Activated CD4-positive, CD25-positive, alpha-beta regulatory T cell treated with anti-CD3 and anti-CD28 coated beads, Interleukin-2, amount 50 U/mL, for 16 hours (primary cell): Measurements from ENCODE around the gene PLK5.
"Not testable (repeated sequence)": the region's sequence is repeated elsewhere in the genome, so short reads cannot be mapped to it uniquely, and the experiment has no call there.

Source experiments
- DNase-seq: peaks from one replicate; pipeline ENCODE4 v3.0.0-alpha.2; 2020; ENCODE audit warnings: low read depth, low spot score

Gene PLK5

DNA sequence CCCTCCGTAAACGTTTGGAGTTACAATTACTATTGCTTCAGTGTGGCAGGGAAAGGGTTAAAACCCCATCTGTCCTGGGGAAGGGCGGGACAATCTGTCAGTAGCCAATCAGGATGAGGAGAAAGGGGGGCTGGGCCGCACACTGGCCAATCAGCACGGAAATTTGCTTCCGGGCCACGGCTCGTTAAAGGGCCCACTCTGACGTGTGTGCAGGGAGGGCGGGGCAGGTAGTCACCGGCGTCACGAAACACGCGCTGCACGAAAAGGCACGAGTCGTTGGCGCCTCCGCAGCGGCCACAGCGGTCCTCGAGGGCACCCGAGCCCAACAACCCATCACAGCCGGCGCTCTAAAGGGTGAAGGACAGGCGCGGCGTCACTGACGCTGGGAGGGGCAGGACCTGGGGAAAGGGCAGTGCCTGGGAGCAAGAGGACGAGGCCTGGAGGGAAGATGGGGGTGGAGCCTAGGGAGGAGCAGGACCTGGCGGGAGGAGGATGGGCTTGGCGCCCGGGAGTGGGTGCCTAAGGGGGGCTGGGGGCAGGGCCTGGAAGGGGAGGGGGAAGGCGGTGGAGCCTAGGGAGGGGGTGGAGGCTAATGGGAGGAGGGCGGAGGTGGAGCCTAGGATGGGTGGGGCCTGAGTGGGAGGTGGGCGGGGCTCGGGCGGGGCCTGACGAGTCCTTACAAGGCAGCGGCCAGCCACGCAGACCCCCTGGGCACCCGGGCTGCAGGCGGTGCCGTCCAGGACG is 15.9 kb upstream of the PLK5 start:
- DNase-seq: peak; percentile 81

DNA sequence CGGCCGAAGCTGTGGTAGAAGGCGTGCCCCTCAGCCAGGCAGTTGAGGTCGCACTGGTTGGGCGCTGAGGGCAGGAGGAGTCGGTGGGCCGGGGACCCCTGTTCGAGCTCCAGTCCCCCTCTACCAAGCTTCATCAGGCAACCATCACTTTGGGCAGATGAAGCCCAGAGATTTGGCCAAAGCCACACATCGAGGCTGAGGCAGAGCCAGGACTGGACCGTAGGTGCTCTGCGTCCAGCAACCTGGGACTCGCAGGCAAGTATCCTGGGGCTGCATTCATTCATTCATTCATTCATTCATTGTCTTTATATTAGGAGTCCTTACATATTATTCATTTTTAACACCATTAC is 15.4 kb upstream of the PLK5 start:
- no peak for DNase-seq

DNA sequence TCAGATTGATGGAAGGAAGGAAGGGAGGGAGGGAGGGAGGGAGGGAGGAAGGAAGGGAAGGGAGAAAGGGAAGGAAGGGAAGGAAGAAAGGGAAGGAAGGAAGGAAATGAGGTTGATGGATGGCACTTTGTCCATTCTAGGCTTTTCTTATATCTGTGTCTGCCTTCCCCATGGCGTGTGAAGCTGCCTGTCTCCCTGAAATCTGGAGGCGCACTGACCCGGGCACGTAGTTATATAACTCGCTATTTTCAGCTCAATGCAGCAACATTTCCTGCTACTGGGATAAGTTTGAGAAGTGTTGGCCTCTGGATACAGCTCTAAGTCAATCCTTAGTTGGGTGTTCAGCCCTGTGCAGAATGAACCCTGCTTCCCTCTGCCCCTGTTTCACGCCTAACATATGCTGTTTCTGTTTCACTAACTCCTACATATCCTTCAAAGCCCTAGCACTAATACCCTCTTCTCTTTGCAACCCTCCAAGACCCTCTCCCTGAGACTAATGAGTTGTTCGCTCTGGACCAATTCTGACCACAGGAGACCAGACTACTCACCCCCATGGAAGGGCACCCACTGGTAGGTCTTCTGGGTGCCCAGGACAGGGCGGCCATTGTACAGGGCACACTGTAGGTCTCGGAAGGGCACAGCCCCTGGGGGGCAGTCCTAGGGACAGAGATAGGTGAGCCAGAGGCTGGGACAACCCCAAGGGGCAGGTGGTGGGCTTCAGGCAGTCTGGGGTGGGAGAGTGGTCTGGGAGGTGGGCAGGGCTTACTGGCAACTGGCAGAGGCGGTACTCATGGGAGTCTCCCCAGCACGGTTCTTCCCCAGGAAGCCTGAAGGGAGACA is 14.1 kb upstream of the PLK5 start:
- DNase-seq: no peak

DNA sequence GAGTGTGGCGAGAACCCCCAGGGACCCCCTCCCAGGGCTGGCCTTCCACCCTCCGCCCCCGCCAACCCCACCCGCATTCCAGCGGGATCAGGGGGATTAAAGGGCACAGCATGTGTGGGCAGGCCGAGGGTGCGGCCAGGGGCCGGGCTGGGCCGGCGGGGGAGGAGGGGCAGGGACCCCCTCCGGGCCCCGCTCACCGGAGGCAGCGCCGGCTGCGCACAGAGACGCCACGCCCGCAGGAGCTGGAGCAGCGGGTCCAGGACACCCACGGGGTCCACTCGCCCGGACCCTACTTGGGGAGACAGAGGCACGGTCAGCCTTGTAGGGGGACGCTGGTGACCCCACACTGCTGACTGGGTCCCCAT is 13.5 kb upstream of the PLK5 start:
- no peak for DNase-seq

DNA sequence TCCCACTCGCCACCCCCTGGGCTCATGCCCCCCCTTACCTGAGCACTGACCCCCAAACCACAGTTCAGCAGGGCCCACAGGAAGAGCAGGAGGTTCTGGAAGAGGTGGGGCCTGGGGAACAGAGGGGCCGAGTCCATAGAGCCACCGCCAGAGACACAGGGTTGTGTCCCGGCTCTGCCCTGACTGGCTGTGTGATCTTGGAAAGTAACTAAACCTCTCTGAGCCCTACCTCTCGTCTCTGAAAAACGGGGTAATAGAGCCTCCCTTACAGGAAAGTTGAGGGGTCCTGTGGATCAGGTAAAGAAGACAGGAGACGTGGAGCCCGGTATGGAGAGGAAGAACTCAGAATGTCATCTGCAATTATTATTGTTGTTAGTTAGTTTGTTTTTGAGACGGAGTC is 13.1 kb upstream of the PLK5 start:
- no peak for DNase-seq

DNA sequence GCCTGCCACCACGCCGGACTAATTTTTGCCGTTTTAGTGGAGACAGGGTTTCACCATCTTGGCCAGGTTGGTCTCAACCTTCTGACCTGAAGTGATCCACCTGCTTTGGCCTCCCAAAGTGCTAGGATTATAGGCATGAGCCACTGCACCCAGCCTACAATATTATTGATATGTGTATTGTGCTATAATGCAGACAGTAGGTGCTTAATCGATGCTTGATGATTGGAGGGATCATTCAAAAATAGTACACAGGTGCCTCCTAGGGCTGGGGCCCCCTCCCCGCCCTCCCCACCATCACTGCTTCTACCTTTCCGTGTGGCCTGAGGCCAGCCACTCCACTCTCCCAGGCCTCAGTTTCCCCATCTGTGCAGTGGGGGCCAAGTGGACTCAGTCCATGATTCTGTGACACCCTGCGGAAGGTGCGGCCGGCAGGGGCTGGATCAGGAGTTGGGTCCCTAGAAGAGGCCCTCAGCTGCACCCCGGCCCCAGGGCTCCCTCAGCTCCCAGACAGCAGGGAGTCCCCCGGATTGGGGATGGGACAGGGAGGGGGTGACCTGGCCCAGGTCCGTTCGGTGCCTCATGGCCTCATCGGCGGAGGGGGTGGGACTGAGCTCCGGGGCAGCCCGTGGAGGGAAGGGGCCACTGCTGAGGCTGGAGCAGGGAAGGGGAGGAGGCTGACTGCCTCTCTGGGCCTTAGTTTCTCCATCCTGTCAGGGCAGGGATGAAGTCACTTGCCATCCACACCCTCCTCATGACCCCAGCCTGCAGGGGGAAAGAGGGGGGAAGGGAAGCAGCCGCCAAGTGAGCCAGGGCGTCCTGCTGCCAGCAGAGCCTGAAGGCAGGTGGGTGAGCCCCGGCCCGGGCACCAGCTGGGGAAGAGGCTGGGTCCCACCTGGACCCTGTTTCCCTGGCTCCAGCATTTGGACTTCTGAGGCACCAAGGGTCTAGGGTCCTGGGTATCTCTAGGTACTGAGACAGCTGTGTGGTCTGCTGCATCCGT is 12.3 kb upstream of the PLK5 start:
- no peak for DNase-seq

DNA sequence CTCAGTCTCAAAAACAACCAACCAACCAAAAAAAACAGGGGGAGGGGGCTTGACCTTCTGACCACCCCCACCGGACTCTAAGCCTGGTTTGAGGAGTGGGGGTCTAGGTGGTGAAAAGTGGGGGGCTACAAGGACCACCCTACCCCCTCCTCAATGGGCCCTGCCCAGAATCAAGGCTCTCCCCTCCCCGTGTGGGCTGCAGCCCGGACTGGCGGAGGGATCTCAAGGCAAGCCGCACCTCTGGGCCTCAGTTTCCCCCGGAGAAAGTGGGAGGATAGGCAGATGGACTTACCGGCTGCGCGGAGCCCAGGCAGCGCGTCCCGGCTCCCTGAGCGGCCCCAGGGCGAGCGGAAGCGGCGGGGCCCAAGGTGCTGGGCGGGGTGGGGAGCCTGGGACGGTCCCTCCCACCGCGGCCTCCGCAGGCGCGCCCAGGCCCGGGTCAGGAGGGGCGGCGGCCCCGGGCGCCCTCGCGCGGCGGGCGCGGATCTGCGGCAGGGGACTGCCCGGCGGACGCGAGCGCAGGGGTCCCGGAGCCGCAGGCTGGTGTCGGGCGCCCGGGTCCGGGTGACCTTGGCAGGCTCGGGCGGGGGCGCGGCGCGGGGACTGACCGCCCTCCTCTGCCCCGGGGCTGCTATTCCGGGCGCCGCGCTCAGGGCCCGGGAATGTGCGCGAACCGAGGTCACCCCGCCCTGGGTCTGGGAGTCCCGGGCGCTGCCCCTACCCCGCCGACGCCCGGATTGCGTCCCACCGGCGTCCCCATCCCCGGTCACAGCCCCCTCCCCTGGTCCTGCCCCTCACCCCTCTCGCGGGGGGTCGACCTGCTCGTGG is 11.0 kb upstream of the PLK5 start, which contains the start of gene ADAMTSL5:
Gene ADAMTSL5, minus strand, starts transcription at position 349 of the 828 bp plus-strand sequence. CDS start 2,076 bp downstream, outside the sequence.
- no peak for DNase-seq

DNA sequence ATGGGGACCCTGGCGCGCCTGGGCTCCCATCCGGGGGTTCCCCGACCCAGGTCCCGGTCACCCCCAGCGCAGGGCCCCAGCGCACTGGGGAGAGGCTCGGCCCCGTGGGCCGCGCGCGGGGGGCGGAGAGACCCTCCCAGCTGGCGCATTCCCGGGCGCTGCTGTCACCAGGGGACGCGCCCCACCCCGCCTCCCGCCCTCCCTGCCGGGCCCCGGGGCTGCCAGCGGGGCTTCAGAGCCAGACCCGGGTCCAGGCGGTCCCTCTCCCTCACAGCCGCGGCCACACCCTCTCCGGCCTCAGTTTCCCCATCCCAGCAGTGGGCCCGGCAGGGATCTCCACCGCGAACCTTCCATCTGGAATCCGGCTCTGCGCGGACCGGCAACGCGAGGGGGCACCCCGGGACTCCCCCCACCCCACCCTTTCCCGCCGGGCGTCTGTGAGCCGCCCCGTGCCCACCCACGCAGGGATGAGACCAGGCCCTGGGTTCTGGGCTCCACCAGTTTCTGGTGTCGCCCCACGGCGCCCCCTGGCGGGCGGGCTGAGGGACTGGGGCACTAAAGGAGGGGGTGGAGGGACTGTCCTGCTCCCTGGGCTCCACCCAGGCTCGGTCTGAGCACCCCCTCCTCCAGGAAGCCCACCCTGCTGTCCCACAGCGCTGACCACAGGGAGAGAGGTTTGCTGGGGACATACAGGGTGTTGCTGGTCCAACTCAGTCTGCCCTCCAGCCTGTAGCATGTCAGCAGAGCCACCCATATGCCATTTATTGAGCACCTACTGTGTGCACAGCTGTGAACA is 10.2 kb upstream of the PLK5 start:
- peak; percentile 39 for DNase-seq

DNA sequence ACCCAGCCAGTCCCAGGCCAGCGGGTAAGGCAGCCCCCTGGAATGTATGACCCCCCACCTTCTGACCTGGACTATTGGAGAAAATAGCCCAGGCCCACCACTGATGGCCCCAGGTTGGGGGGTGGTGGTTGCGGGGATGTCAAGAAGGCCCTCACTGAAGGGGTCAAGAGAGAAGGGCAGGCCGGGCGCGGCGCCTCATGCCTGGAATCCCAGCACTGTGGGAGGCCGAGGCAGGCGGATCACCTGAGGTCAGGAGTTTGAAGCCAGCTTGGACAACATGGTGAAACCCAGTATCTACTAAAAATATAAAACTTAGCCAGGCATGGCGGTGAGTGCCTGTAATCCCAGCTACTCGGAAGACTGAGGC is 9.6 kb upstream of the PLK5 start:
- DNase-seq: no peak

DNA sequence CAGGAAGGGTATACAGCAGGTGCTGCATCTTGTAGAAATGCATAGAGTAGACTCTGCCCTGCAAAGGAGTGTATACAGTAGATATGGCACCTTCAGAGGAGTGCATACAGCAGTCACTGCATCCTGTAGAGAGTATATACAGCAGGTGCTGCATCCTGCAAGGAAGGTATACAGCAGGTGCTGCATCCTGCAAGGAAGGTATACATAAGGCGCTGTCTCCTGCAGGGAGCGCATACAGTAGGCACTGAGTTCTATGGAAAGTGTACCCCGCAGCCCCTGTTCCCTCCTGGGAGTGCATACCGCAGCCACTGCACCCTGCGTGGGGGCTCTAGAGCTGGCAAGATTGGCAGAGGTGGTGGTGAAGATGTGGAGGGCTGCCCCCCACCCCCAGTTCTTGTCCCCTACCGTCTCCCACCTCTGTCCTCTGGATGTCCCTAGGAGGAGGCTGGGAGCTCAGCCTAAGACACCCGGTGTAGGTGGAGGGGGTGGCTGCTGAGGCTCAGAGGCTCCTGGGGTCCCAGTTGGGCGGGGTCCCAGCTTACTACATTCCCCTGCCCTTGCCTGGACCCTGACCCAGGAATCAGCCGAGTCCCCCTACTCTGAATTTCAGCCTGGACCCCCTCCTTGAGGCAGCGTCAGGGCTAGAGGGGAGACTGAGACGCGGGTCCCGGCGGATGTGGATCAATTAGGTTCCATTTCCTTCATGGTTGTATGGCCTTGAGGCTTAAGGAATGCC is 8.7 kb upstream of the PLK5 start:
- no peak for DNase-seq

DNA sequence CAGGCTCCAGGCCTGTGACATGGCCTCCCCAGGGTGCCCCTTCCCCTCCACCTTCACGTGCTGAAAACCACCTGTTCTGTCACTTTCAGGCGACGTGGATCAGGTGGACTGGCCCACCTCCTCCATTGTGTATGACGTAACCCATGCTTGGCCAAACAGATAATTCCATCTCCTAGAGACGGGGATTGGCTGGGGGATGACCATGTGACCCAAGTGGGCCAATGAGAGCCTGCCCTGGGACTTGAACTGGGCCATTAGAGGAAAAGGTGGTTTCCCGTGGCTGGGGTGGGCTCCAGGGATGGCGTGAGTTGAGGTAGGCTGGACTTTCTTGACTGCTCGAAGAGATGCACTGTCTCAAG is 7.5 kb upstream of the PLK5 start:
- no peak for DNase-seq

DNA sequence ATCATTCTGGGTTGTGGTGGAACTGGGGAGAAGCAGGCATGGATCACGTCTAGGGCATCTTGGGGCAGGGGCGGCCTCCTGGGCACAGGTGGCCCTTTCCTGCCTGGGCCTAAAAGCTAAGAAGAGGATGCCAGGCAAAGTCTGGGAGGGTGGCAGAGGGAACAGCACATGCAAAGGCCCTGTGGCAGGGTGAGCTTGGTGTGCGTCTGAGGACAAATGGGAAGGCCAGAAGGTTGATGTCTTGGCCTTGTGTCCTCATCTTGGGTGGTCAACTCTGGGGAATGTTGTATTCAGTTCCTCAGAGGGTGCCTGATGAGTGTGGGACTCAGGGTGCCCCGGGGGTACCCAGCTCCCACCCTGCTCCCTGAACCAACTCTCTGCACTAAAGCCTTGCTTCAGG is 5.4 kb upstream of the PLK5 start:
- no peak for DNase-seq

DNA sequence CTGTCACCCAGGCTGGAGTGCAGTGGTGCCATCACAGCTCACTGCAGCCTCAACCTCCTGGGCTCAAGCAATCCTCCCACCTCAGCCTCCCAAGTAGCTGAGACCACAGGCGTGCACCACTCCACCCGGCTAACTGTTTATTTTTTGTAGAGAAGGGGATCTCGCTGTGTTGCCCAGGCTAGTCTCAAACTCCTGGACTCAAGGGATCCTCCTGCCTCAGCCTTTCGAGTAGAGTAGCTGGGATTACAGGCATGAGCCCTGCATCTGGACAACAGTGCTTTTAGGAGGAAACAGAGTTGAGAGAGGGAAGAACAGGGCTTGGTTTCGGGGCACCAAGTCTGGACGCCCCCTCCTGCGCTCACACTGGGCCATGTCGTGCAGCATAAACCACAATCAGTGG is 4.1 kb upstream of the PLK5 start:
- DNase-seq: not testable (repeated sequence)

DNA sequence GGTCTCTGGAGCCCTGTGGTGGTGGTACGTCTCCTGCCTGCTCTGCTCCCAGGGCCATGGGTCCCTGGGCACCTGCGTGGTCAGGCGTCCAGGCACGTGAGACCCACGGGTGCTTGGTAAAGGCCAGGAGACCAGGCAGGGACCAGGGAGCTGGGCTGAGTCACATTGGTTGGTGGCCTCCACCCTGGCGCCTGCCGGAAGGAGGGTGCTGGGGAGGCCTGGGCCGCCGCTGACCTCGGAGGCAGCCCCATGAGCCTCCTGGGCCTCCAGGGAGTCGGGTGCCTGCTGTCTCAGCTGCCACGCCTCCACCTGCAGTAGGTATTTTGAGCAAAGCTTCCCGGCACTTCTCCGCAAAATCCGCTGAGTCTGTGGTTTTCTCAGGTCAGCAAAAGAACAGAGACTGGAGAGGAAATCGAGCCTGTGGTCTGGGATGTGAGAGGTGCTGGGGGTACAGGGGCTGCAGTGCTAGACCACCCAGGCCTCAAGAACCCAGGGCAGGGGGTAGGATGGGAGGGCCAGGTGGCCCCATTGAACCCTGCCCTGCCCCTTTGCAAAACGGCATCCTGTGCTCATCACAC is 3.6 kb upstream of the PLK5 start:
- DNase-seq: no peak

DNA sequence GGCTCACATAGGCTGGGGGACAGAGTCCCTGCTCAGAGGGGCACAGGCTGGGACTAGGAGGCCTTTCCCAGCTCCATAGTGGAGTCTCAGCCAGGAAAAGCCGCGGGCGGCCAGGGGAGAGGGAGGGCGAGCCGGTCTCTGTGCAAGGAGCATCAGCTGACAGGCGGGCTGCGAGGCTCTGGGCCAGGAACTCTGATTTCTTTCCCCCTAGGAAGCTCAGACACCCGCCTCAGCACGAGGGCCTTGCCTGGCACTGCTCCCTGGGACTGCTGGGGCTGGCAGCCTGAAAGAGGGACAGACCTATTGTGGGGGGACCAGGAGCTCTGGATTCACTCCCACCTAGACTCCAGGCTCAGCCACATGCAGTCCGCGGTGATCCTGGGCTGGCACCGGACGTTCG is 2.2 kb upstream of the PLK5 start:
- DNase-seq: no peak

DNA sequence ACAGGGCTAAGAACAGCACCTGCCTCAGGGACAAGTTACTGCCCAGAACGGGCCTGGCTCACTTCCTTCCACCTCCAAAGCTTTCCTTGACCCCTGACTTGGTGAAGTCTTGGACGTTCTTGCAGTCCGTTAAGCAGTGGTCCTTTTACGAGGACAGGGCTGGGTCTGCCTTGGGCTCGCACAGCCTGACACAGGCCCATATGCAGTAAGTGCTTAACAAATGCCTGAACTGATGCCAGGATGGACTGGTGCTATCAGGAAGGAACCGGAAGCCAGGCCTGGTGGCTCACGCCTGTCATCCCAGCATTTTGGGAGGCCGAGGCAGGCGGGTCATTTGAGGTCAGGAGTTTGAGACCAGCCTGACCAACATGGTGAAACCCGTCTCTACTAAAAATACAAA is 1.8 kb upstream of the PLK5 start:
- DNase-seq: no peak

DNA sequence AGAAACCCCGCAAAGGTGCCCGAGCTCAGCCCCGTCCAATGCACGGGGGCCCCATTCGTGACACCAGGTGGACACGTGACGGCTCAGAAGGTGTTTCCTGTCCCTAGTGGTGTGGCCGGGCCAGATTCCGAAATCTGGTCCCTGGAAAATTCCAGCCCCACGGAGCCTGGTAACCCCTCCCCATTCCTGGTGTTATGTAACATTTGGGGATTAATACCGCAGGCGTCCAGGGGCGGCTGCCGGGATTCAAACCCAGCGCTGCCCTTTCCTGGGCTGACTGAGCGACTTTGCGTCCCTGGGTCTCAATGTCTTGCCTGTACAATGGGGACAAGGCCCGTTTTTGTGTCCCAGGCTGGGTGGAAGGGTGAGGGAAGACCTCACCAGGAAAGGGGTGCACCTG is 1.0 kb upstream of the PLK5 start:
- no peak for DNase-seq

DNA sequence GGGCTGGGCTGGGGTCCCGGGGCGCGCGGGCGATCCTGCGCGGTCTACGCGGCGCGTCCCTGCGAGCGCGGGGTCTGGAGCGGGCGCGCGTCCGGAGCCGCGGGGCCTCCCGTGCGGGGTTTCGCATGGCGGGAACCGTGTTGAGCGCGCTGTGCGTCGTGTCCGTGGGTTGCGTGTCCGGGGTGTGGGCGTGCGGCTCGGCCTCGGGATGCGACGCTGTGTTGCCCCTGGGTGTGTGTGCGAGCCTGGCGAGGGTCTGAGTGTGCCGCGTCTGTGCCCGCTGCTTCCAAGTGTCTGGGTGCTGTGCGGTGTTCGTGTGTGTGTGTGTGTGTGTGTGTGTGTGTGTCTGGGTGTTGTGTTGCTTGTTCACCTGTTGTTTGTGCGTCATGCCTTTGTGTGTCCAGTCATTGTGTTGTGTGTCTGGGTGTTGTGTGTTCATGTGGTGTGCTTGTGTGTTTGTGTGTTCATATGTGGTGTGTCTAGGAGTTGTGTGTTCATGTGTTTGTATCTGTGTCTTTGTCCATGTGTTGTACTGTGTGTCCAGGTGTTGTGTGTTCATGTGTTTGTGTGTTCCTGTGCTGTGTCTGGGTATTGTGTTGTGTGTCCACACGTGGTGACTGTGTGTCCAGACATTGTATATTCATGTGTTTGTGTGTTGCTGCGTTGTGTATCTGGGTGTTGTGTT is 552 bp downstream of the PLK5 start:
- DNase-seq: no peak

DNA sequence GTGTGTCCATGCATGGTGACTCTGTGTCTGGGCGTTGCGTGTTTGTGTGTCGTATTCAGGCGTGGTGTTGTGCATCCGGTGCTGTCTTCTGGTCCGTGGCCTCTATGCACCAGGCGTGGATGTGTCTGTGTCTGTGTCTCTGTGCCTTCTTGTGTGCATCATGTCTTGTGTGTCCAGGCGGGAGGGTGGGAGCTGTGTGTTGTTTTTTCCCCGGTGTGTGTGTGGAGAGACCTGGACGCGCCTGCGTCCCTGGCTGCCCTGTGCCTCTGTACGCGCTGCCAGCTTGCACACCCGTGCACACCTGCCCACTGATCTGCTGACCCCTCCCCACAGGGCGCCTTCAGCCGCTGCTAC is 1.1 kb downstream of the PLK5 start:
- no peak for DNase-seq
